Stomach (tissue), 9 donors: Measurements from ENCODE around the gene C1orf74. TPM values are rescaled to one million over a fixed set of nuclear protein-coding genes. Genes with fewer than 3 reads are reported as not detected.

Experiments
- DNase-seq, 2 donors: peaks; one replicate each; pipeline versions ENCODE4 v3.0.0 to v3.0.0-alpha.2; 2013 to 2019
- H3K27ac ChIP-seq, 5 donors: fragments of 200-600 bp in 4 of 5; sonication (generic) in 4 of 5; one replicate each; pipeline ENCODE4 v1.5.1; 2013 to 2019; ENCODE audit warnings: mild to moderate bottlenecking in 1 of 5, moderate library complexity in 1 of 5
- H3K27me3 ChIP-seq, 3 donors: fragments of 200-600 bp; sonication (generic); one replicate each; pipeline ENCODE4 v1.5.1; 2017 to 2019; ENCODE audit warnings: mixed run types in 1 of 3
- H3K36me3 ChIP-seq, 4 donors: fragments of 200-600 bp; sonication (generic); 1 replicate in 3 of 4; 2 replicates in 1 of 4; pipeline ENCODE4 v1.5.1; 2016 to 2019
- H3K4me1 ChIP-seq, 4 donors: fragments of 200-600 bp; sonication (generic); one replicate each; pipeline ENCODE4 v1.5.1; 2016 to 2019
- H3K4me3 ChIP-seq, 4 donors: fragments of 200-600 bp; sonication (generic) in 3 of 4; one replicate each; pipeline ENCODE4 v1.5.1; 2016 to 2019; ENCODE audit warnings: mild to moderate bottlenecking in 1 of 4
- H3K9me3 ChIP-seq, 4 donors: fragments of 200-600 bp; sonication (generic); one replicate each; pipeline ENCODE4 v1.5.1; 2016 to 2019
- EP300 ChIP-seq: sonication (generic); formaldehyde crosslinking; IDR thresholded peaks from one replicate; pipeline ENCODE4 v1.6.1; 2017; ENCODE audit warnings: antibody characterized with exemption
- POLR2A ChIP-seq, 4 donors: fragments of 450-650 bp; IDR thresholded peaks; one replicate each; pipeline ENCODE4 v1.6.1; 2016; ENCODE audit warnings: antibody characterized with exemption in 4 of 4, control low read depth in 2 of 4, mild to moderate bottlenecking in 1 of 4, moderate library complexity in 1 of 4
- POLR2AphosphoS5 ChIP-seq, 3 donors: sonication (generic); formaldehyde crosslinking; IDR thresholded peaks; one replicate each; pipeline ENCODE4 v1.6.1; 2016; ENCODE audit warnings: antibody characterized with exemption in 3 of 3
- WGBS, 5 donors: extraction: QIAGEN DNeasy Blood & Tissue Kit in 3 of 5; methylation state at CpG; one replicate each; pipeline versions ENCODE4 v1.1.5 to v1.1.7; 2013 to 2018; 5-methylcytosine and 5-hydroxymethylcytosine counted together
- intact Hi-C: fragments of 100-400 bp; cut with DNase I; formaldehyde crosslinking; loops from one replicate; pipeline ENCODE4 v1.15.1; 2023; ENCODE audit warnings: low total_unique reads
- polyA plus RNA-seq, 3 donors: library from polyadenylated mRNA; stranded (reverse); fragments of 200-250 nt; gene quantifications; one replicate each; pipeline ENCODE4 v1.2.3, GENCODE V29; 2013
- total RNA-seq, 5 donors: library from RNA; depleted of rRNA; stranded (reverse); fragments of >200 nt; gene quantifications; one replicate each; pipeline versions ENCODE4 v1.1.0 to v1.2.3, GENCODE V29; 2014 to 2016
- TF ChIP-seq, protein P1 (sequence below), 7 experiments: fragments of 450-650 bp in 4 of 7; fragments of 200-600 bp in 3 of 7; sonication (generic) in 3 of 7; IDR thresholded peaks; one replicate each; pipeline ENCODE4 v1.5.1; 2016 to 2019; ENCODE audit warnings: antibody characterized with exemption in 7 of 7, control low read depth in 2 of 7, mild to moderate bottlenecking in 1 of 7
- donor health status: healthy with polysubstance abuse.
- donor health status: Bipolar disorder and iron deficiency.
- donor health status: healthy.

The C1orf74 gene
- total and polyA plus RNA-seq, 8 donors: 0.72 to 3.6 (median 1.5) TPM; not detected in 1

DNA sequence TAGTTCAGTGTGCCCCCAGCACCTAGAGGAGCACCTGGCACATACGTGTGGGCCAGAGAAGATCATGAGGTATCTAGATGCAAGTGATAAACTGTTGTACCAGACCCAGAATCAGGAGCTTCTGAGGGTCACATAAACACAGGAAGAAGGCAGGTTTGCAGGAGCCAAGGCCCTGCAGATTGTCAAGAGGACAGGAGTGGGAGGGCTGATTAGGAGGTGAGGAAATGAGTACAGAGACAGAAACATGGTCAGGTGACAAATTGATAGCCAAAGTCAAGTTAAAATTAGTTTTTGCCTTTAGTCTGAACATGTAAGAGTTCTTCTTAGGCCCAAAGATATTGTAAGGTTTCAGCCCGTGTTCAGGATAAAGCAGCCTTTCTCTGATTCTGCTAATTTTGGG lies 42.5 kb downstream of the C1orf74 start:
- WGBS, 5 donors: 40 to 76% (median 61%) methylated on average over 2 of the region's 2 CpGs
- no peak for DNase-seq
- no peak for TF ChIP-seq EP300
- TF ChIP-seq POLR2A (IDR thresholded peaks at IDR 0.05): no peak
- TF ChIP-seq POLR2AphosphoS5 (IDR thresholded peaks at IDR 0.05): no peak
- TF ChIP-seq, protein P1, sequence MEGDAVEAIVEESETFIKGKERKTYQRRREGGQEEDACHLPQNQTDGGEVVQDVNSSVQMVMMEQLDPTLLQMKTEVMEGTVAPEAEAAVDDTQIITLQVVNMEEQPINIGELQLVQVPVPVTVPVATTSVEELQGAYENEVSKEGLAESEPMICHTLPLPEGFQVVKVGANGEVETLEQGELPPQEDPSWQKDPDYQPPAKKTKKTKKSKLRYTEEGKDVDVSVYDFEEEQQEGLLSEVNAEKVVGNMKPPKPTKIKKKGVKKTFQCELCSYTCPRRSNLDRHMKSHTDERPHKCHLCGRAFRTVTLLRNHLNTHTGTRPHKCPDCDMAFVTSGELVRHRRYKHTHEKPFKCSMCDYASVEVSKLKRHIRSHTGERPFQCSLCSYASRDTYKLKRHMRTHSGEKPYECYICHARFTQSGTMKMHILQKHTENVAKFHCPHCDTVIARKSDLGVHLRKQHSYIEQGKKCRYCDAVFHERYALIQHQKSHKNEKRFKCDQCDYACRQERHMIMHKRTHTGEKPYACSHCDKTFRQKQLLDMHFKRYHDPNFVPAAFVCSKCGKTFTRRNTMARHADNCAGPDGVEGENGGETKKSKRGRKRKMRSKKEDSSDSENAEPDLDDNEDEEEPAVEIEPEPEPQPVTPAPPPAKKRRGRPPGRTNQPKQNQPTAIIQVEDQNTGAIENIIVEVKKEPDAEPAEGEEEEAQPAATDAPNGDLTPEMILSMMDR (IDR thresholded peaks at IDR 0.05): no peak
- intact Hi-C loops: loop anchor here (5.0 kb wide), 1 partner anchor 165 kb away; no protein-coding TSS in a partner anchor
- Histone ChIP-seq H3K27me3 (no peaks in the 10 kb centered on the region), H3K4me1 (peaks cover 0 to 19% (median 8%) of the 10 kb centered on the region in 4 donors), H3K9me3 (no peaks in the 10 kb centered on the region), H3K27ac (peak overlapping the region in 2 of 5 donors; percentile 8 to 19), H3K36me3 (no peaks in the 10 kb centered on the region), H3K4me3 (no peak overlapping the region)

DNA sequence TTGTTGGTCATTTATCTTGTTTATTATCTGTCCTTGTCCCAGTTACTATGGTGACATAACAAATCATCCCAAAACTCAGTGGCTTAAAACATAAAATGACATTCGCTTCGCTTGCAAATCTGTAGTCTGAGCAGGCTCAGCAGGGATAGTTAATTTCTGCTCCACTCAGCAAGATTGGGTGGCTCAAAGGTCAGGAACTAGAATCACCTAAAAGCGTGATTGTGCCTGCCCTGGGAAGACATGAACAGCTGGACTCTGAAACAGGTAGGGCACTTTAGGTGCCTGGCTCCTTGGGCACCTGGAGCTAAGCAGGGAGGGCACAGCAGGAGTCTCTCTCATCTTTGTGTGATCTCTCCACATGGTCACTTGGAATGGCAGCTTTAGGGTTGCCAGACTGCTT lies 43.2 kb downstream of the C1orf74 start:
- TF ChIP-seq, protein P1 (IDR thresholded peaks at IDR 0.05): no peak
- no peak for TF ChIP-seq EP300
- no peak for TF ChIP-seq POLR2A (IDR thresholded peaks at IDR 0.05)
- TF ChIP-seq POLR2AphosphoS5 (IDR thresholded peaks at IDR 0.05): no peak
- WGBS, 5 donors: 81 to 94% (median 85%) methylated on average over 3 of the region's 3 CpGs
- no peak overlapping the region for H3K27ac ChIP-seq
- no peaks in the 10 kb centered on the region for H3K9me3 ChIP-seq
- H3K27me3 ChIP-seq: no peaks in the 10 kb centered on the region
- H3K4me1 ChIP-seq: peaks cover 0 to 19% (median 8%) of the 10 kb centered on the region in 4 donors
- intact Hi-C loops: loop anchor here (5.0 kb wide), 1 partner anchor 164 kb away; no protein-coding TSS in a partner anchor
- H3K36me3 ChIP-seq: no peaks in the 10 kb centered on the region
- DNase-seq: no peak
- H3K4me3 ChIP-seq: no peak overlapping the region

DNA sequence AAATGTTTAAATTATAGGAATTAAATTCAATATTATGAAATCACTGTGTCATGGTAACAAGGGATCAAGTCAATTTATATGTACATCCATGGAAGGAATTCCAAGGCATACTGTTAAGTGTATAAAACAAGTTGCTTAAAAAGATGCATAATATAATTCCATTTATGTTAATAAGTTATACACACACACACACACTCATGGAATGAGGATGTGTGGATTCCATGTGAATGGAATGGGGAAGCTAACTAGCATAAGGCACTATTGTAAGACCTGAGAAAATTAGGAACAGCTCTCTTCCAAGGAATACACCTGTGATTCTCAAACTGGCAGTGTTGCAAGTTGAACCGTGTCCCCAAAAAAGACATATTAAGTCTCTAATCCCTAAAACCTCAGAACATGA lies 46.1 kb downstream of the C1orf74 start:
- DNase-seq: no peak
- WGBS, 5 donors: 80 to 92% (median 91%) methylated on average over 1 of the region's 1 CpG
- peaks cover 0 to 16% (median 8%) of the 10 kb centered on the region in 4 donors for H3K4me1 ChIP-seq
- no peaks in the 10 kb centered on the region for H3K9me3 ChIP-seq
- no peak overlapping the region for H3K27ac ChIP-seq
- H3K4me3 ChIP-seq: no peak overlapping the region
- no peaks in the 10 kb centered on the region for H3K27me3 ChIP-seq
- no peak for TF ChIP-seq POLR2AphosphoS5 (IDR thresholded peaks at IDR 0.05)
- TF ChIP-seq, protein P1 (IDR thresholded peaks at IDR 0.05): no peak
- no peak for TF ChIP-seq EP300
- no peak for TF ChIP-seq POLR2A (IDR thresholded peaks at IDR 0.05)
- H3K36me3 ChIP-seq: no peaks in the 10 kb centered on the region
- intact Hi-C loops: no loop called here

GRCh38 chr1:209737118-209737505 lies 47.2 kb downstream of the C1orf74 start:
- Histone ChIP-seq H3K4me3 (no peak overlapping the region), H3K27me3 (no peaks in the 10 kb centered on the region), H3K4me1 (peaks cover 0 to 6% (median 2%) of the 10 kb centered on the region in 4 donors), H3K9me3 (no peaks in the 10 kb centered on the region), H3K27ac (no peak overlapping the region), H3K36me3 (no peaks in the 10 kb centered on the region)
- intact Hi-C loops: no loop called here
- TF ChIP-seq EP300: no peak
- TF ChIP-seq, protein P1 (IDR thresholded peaks at IDR 0.05): no peak
- TF ChIP-seq POLR2A (IDR thresholded peaks at IDR 0.05): no peak
- no peak for TF ChIP-seq POLR2AphosphoS5 (IDR thresholded peaks at IDR 0.05)
- DNase-seq: no peak
- 79 to 84% (median 84%) methylated on average over 5 of the region's 5 CpGs for WGBS, 5 donors
